Naive thymus-derived CD8-positive, alpha-beta T cell (primary cell): ENCODE results near the gene LRSAM1. TPM values are rescaled to one million over a fixed set of nuclear protein-coding genes. Genes with fewer than 3 reads are reported as not detected.

Experiments used
- ATAC-seq, 2 donors: fragments of 150-1000 bp; cut with Tn5 transposase in 1 of 2; sonication (Bioruptor Pico), chemical (Tn5 transposase) in 1 of 2; 1 replicate in 1 of 2; 2 replicates in 1 of 2; pipeline ENCODE4 v1.10.0; 2021; ENCODE audit warnings: mild to moderate bottlenecking in 2 of 2, moderate library complexity in 2 of 2
- POLR2A ChIA-PET: fragments of 350-600 bp; sonication (Branson Sonifier 250); formaldehyde crosslinking; loops from one replicate; lab custom pipeline; 2021; ENCODE audit warnings: antibody characterized with exemption; lab: Charles Lee
- DNase-seq, 10 donors: peaks; one replicate each; pipeline versions ENCODE4 v3.0.0 to v3.0.0-alpha.2; 2020 to 2022
- H3K27ac Mint-ChIP-seq, 10 donors: one replicate each; pipeline ENCODE4 v1.8.0; 2020 to 2022; ENCODE audit warnings: mild to moderate bottlenecking in 10 of 10, mixed read lengths in 10 of 10, moderate library complexity in 4 of 10, inconsistent platforms in 1 of 10
- H3K27me3 Mint-ChIP-seq, 5 donors: one replicate each; pipeline ENCODE4 v1.8.0; 2021 to 2022; ENCODE audit warnings: mixed read lengths in 5 of 5
- H3K36me3 Mint-ChIP-seq, 3 donors: one replicate each; pipeline ENCODE4 v1.8.0; 2020 to 2022; ENCODE audit warnings: mixed read lengths in 3 of 3, mild to moderate bottlenecking in 2 of 3, inconsistent platforms in 1 of 3
- H3K4me1 Mint-ChIP-seq, 4 donors: one replicate each; pipeline ENCODE4 v1.8.0; 2021 to 2022; ENCODE audit warnings: mixed read lengths in 4 of 4
- H3K4me3 Mint-ChIP-seq, 10 donors: one replicate each; pipeline ENCODE4 v1.8.0; 2020 to 2022; ENCODE audit warnings: mild to moderate bottlenecking in 10 of 10, mixed read lengths in 10 of 10, moderate library complexity in 6 of 10, inconsistent platforms in 1 of 10
- H3K9me3 Mint-ChIP-seq, 9 donors: one replicate each; pipeline ENCODE4 v1.8.0; 2020 to 2022; ENCODE audit warnings: mixed read lengths in 9 of 9, mild to moderate bottlenecking in 3 of 9, inconsistent platforms in 1 of 9, moderate library complexity in 1 of 9
- polyA plus RNA-seq, 3 donors: library from polyadenylated mRNA; unstranded; fragments of 300-500 nt; fragmentation: Illumina TruSeq; gene quantifications; one replicate each; pipeline ENCODE4 v1.2.3, GENCODE V29; 2021
- total RNA-seq, 8 experiments: library from RNA in 2 of 8; stranded (reverse) in 2 of 8; gene quantifications; one replicate each; pipeline ENCODE4 v1.2.3 and lab custom pipeline; 2021 to 2026

Gene LRSAM1
- total RNA-seq = 10 to 100 TPM; 24.2 to 26.4 TPM
- 1 to 10 TPM; 4.3 to 9.6 (median 5.0) TPM for polyA plus RNA-seq
- total RNA-seq (lab: John Stamatoyannopoulos, UW) = 25.1 to 44.9 (median 29.8) reads per million in 6 experiments

- H3K4me1 Mint-ChIP-seq = peaks cover 14 to 54% (median 44%) of the 10 kb centered on the region in 4 donors
- ATAC-seq (peak; percentile 77 to 85), DNase-seq (peak; percentile 94 to 100 (median 99))
- POLR2A ChIA-PET = interaction anchor here (0.6 to 3.4 kb wide), 32 partner anchors 9 to 768 kb away, joined by 3 to 39 read pairs (median 5); partner anchors contain the start of genes SLC2A8, TOR2A and ZNF79
- H3K36me3 Mint-ChIP-seq = peaks cover 4 to 52% (median 15%) of the 10 kb centered on the region in 3 donors
- peak within 1 kb of the TSS; percentile 91 to 98 (median 96) for H3K27ac Mint-ChIP-seq
- H3K4me3 Mint-ChIP-seq = peak within 1 kb of the TSS; percentile 90 to 98 (median 96)
- H3K27me3 Mint-ChIP-seq = no peaks in the 10 kb centered on the region
- no peaks in the 10 kb centered on the region for H3K9me3 Mint-ChIP-seq
Observed at GRCh38 chr9:127450830-127451607, at the start of gene LRSAM1, which contains the start of gene RPL12. Gene LRSAM1 (plus strand): TSS chr9:127451510. CDS start chr9:127454528, 3,018 bp downstream. Gene RPL12 (minus strand): TSS chr9:127451406. CDS start chr9:127451317, 89 bp downstream.

DNA sequence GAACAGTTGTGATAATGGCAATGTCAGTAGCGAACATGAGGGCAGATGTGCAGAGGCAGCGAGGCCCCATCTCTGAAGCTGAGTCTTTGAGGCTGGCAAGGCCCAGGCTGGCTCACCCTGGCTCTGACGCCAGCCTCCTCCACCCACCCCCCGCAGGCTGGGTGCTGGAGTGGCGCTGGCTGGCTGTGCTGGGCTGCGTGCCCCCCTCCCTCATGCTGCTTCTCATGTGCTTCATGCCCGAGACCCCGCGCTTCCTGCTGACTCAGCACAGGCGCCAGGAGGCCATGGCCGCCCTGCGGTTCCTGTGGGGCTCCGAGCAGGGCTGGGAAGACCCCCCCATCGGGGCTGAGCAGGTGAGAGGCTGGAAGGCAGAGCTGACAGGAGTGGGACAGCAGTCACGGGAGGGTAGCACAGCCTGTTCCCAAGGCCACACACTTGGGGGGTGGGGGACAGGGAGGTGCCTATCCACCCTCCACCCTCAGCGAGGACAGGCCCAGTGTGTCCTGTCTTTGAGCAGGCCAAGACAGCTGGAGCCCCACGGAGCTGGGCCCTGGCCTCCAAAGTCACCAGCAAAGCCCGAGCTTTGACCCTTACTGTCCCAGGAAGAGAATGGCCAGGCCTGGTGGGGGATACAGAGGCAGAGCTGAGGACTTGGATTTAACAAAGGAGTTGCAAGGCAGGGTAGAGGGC lies 48.8 kb upstream of the LRSAM1 start:
- DNase-seq (no peak), ATAC-seq (no peak)
- Mint-ChIP-seq H3K27me3 (peaks cover 11 to 86% (median 42%) of the 10 kb centered on the region in 5 donors), H3K36me3 (peaks cover 0 to 2% (median 0%) of the 10 kb centered on the region in 3 donors), H3K4me1 (peaks cover 6 to 9% (median 8%) of the 10 kb centered on the region in 4 donors), H3K27ac (peak overlapping the region in 1 of 10 donors; percentile 40), H3K4me3 (no peak overlapping the region), H3K9me3 (no peaks in the 10 kb centered on the region)
- POLR2A ChIA-PET = no interaction called here

DNA sequence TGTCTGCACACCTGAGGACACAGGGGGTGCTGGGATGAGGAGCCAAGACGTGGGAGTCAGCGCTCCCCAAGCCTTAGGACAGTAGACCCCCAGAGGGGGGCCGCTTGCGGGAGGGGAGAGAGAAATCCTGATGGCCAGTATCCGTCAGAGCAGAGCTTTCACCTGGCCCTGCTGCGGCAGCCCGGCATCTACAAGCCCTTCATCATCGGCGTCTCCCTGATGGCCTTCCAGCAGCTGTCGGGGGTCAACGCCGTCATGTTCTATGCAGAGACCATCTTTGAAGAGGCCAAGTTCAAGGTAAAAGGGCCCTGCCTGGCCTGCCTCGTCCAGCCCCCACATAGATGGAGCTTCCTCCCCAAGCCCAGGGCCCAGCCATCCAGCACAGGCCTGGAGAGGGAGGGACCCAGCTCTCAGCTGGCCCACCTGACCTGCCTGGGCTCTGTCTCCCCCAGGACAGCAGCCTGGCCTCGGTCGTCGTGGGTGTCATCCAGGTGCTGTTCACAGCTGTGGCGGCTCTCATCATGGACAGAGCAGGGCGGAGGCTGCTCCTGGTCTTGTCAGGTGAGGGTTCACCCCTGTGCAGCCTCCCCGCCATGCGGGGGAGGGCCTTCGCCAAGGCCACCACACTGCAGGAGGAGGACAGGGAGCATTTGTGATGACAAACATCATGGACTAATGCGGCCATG lies 47.7 kb upstream of the LRSAM1 start:
- ATAC-seq (no peak), DNase-seq (no peak)
- Mint-ChIP-seq H3K27me3 (peaks cover 9 to 87% (median 35%) of the 10 kb centered on the region in 5 donors), H3K27ac (no peak overlapping the region), H3K4me3 (no peak overlapping the region), H3K4me1 (peaks cover 0 to 1% (median under 1%) of the 10 kb centered on the region in 4 donors), H3K9me3 (no peaks in the 10 kb centered on the region), H3K36me3 (peaks cover 0 to 2% (median 0%) of the 10 kb centered on the region in 3 donors)
- POLR2A ChIA-PET = interaction anchor here (1.3 kb wide), 1 partner anchor 48 kb away, joined by 4 read pairs; the partner anchor contains the start of genes LRSAM1 and RPL12

GRCh38 chr9:127404631-127405030 lies 46.7 kb upstream of the LRSAM1 start:
- H3K36me3 Mint-ChIP-seq = peaks cover 0 to 2% (median 0%) of the 10 kb centered on the region in 3 donors
- H3K9me3 Mint-ChIP-seq = no peaks in the 10 kb centered on the region
- no peaks in the 10 kb centered on the region for H3K4me1 Mint-ChIP-seq
- no peak for DNase-seq
- peaks cover 9 to 79% (median 29%) of the 10 kb centered on the region in 5 donors for H3K27me3 Mint-ChIP-seq
- H3K4me3 Mint-ChIP-seq = no peak overlapping the region
- no peak overlapping the region for H3K27ac Mint-ChIP-seq
- ATAC-seq = no peak
- POLR2A ChIA-PET = interaction anchor here (0.6 to 1.3 kb wide), 2 partner anchors 23 to 47 kb away, joined by 3 to 4 read pairs; partner anchors contain the start of genes LRSAM1 and RPL12

DNA sequence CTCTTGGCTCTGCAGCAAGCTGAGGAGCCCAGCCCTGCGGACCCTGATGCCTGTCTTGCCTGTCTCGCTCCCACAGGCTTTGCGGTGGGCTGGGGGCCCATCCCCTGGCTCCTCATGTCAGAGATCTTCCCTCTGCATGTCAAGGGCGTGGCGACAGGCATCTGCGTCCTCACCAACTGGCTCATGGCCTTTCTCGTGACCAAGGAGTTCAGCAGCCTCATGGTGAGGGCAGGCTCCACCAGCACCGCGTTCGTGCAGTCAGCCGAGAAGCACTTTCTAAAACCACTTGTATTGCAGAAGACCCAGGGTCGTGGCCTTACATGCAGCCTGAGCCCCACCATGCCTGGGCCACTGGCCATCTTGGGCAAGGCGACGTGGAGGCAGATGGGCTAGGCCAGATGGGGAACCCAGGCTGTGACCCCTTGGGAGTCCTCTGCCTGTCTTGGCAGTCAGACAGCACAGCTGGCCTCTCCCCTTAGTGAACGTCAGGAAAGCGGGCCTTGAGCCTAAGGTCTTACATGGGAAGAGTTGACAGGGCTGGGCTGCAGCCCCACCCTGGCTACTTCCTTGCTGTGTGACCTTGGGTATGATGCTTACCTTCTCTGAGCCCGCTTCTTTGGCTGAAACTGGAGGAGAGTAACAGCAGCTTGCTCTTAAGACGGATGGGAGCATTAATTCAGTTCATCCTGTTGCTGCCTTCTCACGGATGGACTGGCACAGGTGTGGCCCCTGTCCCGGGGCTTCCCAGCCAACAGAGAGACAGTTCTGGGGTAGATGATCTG lies 45.8 kb upstream of the LRSAM1 start:
- DNase-seq (no peak), ATAC-seq (no peak)
- Mint-ChIP-seq H3K4me3 (no peak overlapping the region), H3K9me3 (no peaks in the 10 kb centered on the region), H3K36me3 (peaks cover 0 to 2% (median 0%) of the 10 kb centered on the region in 3 donors), H3K4me1 (no peaks in the 10 kb centered on the region), H3K27ac (no peak overlapping the region), H3K27me3 (peaks cover 9 to 74% (median 23%) of the 10 kb centered on the region in 5 donors)
- POLR2A ChIA-PET = no interaction called here

DNA sequence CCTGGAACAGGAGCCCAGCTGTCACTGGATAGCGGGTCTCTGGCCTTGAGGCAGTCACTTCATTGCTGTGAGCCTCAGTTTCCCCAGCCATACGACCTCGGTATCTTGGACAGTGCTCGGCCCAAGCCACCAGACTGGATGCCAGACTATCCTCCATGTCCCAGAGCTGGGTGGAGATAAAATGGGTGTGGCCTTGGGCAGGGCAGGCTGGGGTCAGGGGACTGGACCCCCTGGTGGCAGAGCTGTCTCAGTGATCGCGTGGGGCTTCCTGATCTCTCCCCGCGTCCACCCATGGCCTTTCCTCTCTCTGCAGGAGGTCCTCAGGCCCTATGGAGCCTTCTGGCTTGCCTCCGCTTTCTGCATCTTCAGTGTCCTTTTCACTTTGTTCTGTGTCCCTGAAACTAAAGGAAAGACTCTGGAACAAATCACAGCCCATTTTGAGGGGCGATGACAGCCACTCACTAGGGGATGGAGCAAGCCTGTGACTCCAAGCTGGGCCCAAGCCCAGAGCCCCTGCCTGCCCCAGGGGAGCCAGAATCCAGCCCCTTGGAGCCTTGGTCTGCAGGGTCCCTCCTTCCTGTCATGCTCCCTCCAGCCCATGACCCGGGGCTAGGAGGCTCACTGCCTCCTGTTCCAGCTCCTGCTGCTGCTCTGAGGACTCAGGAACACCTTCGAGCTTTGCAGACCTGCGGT lies 44.4 kb upstream of the LRSAM1 start:
- DNase-seq (no peak), ATAC-seq (no peak)
- Mint-ChIP-seq H3K27ac (peak overlapping the region in 1 of 10 donors; percentile 18), H3K9me3 (no peaks in the 10 kb centered on the region), H3K36me3 (peaks cover 0 to 2% (median 0%) of the 10 kb centered on the region in 3 donors), H3K4me3 (no peak overlapping the region), H3K27me3 (peaks cover 14 to 70% (median 31%) of the 10 kb centered on the region in 5 donors), H3K4me1 (peaks cover 0 to 6% (median 0%) of the 10 kb centered on the region in 4 donors)
- POLR2A ChIA-PET = interaction anchor here (1.0 to 1.4 kb wide), 2 partner anchors 10 to 44 kb away, joined by 3 read pairs; partner anchors contain the start of genes RPL12 and SLC2A8

DNA sequence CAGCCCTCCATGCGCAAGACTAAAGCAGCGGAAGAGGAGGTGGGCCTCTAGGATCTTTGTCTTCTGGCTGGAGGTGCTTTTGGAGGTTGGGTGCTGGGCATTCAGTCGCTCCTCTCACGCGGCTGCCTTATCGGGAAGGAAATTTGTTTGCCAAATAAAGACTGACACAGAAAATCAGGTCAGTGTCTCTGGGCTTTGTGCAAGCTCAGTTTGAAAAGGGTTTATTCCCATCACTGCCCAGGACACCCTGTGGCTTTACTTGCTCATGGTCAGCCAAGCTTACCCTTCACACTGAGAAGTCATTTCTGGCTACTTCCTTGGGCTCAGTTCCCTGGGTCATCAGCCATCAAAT lies 43.8 kb upstream of the LRSAM1 start:
- Mint-ChIP-seq H3K9me3 (no peaks in the 10 kb centered on the region), H3K4me1 (peaks cover 0 to 6% (median 0%) of the 10 kb centered on the region in 4 donors), H3K36me3 (peaks cover 0 to 2% (median 0%) of the 10 kb centered on the region in 3 donors), H3K27me3 (peaks cover 16 to 71% (median 33%) of the 10 kb centered on the region in 5 donors), H3K4me3 (no peak overlapping the region), H3K27ac (no peak overlapping the region)
- ATAC-seq (no peak), DNase-seq (no peak)
- POLR2A ChIA-PET = interaction anchor here (1.0 to 1.4 kb wide), 2 partner anchors 10 to 43 kb away, joined by 3 read pairs; partner anchors contain the start of genes RPL12 and SLC2A8

DNA sequence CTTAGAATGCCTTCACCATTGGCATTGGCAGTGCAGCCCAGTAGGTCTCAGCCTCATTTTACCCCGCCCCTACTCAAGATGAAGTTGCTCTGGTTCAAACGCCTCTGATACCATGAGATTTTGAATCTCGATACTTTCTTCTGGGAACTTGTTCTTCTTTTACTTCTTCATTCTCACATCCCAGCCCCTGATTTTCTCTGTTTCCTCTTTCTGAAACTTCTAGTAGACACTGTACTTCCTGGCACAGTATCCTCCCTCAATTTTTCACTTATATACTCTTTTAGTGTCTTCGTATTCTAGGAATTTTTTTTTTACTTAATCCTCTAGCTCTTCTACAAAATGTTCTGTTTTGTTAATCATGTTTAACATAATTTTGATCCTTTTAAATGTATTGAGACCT lies 40.2 kb upstream of the LRSAM1 start:
- no peak overlapping the region for H3K27ac Mint-ChIP-seq
- POLR2A ChIA-PET = no interaction called here
- ATAC-seq (no peak), DNase-seq (no peak)
- H3K4me1 Mint-ChIP-seq = peaks cover 0 to 6% (median 3%) of the 10 kb centered on the region in 4 donors
- H3K9me3 Mint-ChIP-seq = no peaks in the 10 kb centered on the region
- peaks cover 24 to 69% (median 43%) of the 10 kb centered on the region in 5 donors for H3K27me3 Mint-ChIP-seq
- H3K4me3 Mint-ChIP-seq = no peak overlapping the region
- peaks cover 0 to under 1% (median 0%) of the 10 kb centered on the region in 3 donors for H3K36me3 Mint-ChIP-seq

DNA sequence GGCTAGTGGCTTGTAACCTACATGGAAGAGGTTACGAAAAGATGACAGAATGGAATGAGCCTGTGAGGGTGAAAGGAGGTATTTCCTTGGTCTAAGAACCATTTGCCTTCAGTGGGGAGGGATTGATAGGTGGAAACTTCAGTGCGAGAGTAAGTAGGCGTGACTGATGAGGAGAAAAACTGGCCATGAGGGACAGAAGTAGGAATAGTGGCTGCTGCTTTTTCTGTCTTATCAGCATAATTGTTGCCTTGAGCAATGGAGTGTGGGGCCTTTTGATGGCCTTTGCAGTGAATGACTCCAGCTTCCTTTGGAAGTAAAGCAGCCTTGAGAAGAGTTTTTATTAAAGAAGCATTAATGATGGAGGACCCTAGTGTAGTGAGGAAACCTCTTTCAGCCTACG lies 36.2 kb upstream of the LRSAM1 start:
- POLR2A ChIA-PET = no interaction called here
- Mint-ChIP-seq H3K9me3 (no peaks in the 10 kb centered on the region), H3K4me3 (no peak overlapping the region), H3K36me3 (no peaks in the 10 kb centered on the region), H3K27ac (peak overlapping the region in 1 of 10 donors; percentile 61), H3K4me1 (peaks cover 0 to 10% (median 3%) of the 10 kb centered on the region in 4 donors), H3K27me3 (peaks cover 20 to 48% (median 33%) of the 10 kb centered on the region in 5 donors)
- ATAC-seq (no peak), DNase-seq (no peak)

DNA sequence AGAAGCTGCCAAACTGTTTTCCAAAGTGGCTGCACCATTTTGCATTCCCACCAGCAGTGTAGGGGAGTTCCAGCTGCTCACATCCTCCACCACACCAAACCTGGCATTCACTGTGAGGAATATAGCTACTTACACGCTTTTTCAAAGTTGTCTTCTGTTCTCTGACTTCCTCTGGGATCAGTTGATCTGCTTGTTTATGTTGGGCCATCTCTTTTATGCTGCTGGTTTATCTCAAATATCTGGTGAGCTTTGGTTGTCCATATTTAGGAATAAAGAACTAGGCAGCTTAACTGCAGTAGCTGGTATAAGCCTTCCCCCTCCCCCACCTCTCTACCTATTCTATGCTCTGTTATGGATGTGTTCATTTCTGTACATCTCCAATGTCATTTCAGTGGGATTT lies 35.7 kb upstream of the LRSAM1 start:
- POLR2A ChIA-PET = no interaction called here
- no peak for ATAC-seq
- peaks cover 20 to 43% (median 33%) of the 10 kb centered on the region in 5 donors for H3K27me3 Mint-ChIP-seq
- H3K9me3 Mint-ChIP-seq = no peaks in the 10 kb centered on the region
- H3K27ac Mint-ChIP-seq = no peak overlapping the region
- no peak overlapping the region for H3K4me3 Mint-ChIP-seq
- no peak for DNase-seq
- H3K36me3 Mint-ChIP-seq = no peaks in the 10 kb centered on the region
- peaks cover 0 to 10% (median 3%) of the 10 kb centered on the region in 4 donors for H3K4me1 Mint-ChIP-seq
